ENCODE measurements around the gene RSF1. TPM values are rescaled to one million over a fixed set of nuclear protein-coding genes. Genes with fewer than 3 reads are reported as not detected.

RSF1 gene
- total RNA-seq, 1 donor = 136 TPM

DNA sequence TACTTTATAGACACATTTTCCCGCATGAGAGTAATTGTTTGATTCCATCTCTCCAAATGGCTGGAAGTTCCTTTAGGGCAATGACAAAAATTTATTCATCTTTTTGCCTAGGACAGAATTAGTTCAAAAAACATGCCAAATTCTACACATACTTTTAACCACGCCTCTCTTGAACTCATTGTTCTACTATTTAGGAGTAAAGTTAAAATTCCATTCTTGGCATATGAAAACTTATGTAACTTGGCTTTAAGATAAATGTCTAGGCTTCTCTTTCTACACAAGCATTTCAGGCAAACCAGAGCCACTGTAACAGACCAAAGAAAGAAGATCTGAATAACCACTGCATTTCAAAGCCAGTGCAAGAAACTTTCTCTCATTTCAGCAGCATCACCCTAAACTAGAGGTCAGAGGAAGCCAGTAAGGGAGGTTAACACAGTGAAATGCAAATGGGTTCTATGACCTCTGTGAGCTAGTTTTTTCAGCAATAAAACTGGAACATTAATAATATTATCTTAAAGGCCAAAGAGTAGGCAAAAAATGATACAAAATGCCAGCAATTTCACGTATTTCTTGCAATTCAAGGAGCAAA is 73.0 kb downstream of the RSF1 start:
- Histone ChIP-seq H3K4me3 (ENCODE audit: low read length) (no peak overlapping the region), H3K9me3 (ENCODE audit: low read depth, low read length) (no peaks in the 10 kb centered on the region), H3K4me1 (ENCODE audit: insufficient read depth, low read length) (no peaks in the 10 kb centered on the region), H3K27me3 (ENCODE audit: insufficient read depth, low read length) (no peaks in the 10 kb centered on the region)

DNA sequence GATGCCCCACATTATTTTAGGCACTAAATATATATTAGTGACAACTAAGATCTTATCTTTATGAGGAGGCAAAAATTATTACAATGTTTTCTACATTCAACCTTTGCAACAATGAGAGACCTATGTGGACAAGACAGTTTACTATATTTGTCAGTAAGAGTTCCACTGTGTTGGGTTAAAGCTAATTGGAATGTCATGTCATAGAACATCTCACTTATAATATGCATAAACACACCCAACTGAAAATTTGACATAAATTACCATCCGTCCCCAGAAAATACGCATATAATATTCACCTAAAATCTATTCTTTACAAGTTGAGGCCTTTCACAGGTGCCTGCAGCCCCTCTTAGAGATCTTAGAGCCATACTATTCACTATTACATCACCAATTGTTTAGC is 84.0 kb downstream of the RSF1 start:
- Histone ChIP-seq H3K27me3 (ENCODE audit: insufficient read depth, low read length) (no peaks in the 10 kb centered on the region), H3K4me3 (ENCODE audit: low read length) (no peak overlapping the region), H3K9me3 (ENCODE audit: low read depth, low read length) (no peaks in the 10 kb centered on the region), H3K4me1 (ENCODE audit: insufficient read depth, low read length) (no peaks in the 10 kb centered on the region)

DNA sequence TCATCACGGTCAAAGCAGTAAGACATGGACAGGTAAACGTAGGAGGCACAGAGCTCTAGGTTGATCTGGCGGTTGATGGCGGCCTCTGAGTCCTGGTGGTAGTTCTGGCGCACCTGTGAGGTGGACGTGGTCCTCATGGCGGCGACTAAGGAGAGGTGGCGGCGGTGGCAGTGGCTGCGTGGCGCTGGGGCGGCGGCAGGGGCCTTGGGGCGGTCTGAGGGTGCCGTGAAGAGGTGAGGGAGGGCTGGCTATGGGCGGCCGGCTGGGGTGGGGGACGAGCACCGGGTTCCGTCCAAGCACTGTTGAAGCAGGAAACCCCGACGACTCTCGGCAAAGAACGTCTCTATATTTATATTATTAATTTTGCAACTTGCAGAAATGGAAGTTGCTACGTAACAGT is 85.6 kb downstream of the RSF1 start:
- no peaks in the 10 kb centered on the region for H3K27me3 ChIP-seq (ENCODE audit: insufficient read depth, low read length)
- H3K4me3 ChIP-seq (ENCODE audit: low read length) = no peak overlapping the region
- no peaks in the 10 kb centered on the region for H3K4me1 ChIP-seq (ENCODE audit: insufficient read depth, low read length)
- H3K9me3 ChIP-seq (ENCODE audit: low read depth, low read length) = peaks cover 5% of the 10 kb centered on the region

DNA sequence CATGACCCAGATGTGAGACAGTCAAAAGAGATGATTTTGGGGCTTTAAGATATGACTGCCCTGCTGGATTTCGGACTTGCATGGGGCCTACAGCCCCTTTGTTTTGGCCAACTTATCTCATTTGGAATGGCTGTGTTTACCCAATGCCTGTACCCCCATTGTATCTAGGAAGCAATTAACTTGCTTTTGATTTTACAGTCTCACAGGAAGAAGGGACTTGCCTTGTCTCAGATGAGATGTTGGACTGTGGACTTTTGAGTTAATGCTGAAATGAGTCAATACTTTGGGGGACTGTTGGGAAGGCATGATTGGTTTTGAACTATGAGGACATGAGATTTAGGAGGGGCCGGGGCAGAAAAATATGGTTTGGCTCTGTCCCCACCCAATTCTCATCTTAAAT is 88.4 kb downstream of the RSF1 start:
- Histone ChIP-seq H3K4me3 (ENCODE audit: low read length) (no peak overlapping the region), H3K4me1 (ENCODE audit: insufficient read depth, low read length) (no peaks in the 10 kb centered on the region), H3K9me3 (ENCODE audit: low read depth, low read length) (peaks cover 5% of the 10 kb centered on the region), H3K27me3 (ENCODE audit: insufficient read depth, low read length) (no peaks in the 10 kb centered on the region)

DNA sequence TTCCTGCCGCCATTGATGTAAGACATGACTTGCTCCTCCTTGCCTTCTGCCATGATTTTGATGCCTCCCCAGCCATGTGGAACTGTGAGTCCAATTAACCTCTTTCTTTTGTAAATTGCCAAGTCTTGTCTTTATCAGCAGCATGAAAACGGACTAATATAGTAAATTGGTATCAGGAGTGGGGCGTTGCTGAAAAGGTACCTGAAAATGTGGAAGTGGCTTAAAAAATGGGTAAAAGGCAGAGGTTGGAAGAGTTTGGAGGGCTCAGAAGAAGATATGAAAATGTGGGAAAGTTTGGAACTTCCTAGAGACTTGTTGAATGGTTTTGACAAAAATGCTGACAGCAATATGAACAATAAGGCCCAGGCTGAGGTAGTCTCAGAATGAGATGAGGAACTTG is 89.7 kb downstream of the RSF1 start:
- no peaks in the 10 kb centered on the region for H3K27me3 ChIP-seq (ENCODE audit: insufficient read depth, low read length)

DNA sequence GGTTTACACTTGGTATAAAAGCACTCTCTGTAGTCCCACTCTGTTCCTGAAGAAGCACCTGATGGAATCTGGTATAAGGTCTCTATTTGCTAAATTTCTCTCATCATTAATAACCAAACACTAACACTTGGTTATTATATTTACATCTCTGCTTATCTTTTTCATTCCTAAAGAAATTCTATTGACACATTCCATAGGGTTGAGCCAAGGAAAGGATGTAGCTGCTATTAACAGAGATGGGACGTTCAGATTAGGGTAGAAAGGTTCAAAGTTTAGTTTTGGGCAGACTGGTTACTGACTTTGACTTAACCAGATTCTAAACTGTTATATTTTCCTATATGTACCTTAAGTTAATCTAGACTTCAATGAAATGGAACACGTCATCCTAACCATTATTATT is 91.5 kb downstream of the RSF1 start:
- Histone ChIP-seq H3K4me1 (ENCODE audit: insufficient read depth, low read length) (no peaks in the 10 kb centered on the region), H3K9me3 (ENCODE audit: low read depth, low read length) (peaks cover 5% of the 10 kb centered on the region), H3K4me3 (ENCODE audit: low read length) (no peak overlapping the region), H3K27me3 (ENCODE audit: insufficient read depth, low read length) (no peaks in the 10 kb centered on the region)

More for the DNA sequence above, 89.7 kb downstream of the RSF1 start:
- no peak overlapping the region for H3K4me3 ChIP-seq (ENCODE audit: low read length)
- peaks cover 5% of the 10 kb centered on the region for H3K9me3 ChIP-seq (ENCODE audit: low read depth, low read length)
- no peaks in the 10 kb centered on the region for H3K4me1 ChIP-seq (ENCODE audit: insufficient read depth, low read length)

DNA sequence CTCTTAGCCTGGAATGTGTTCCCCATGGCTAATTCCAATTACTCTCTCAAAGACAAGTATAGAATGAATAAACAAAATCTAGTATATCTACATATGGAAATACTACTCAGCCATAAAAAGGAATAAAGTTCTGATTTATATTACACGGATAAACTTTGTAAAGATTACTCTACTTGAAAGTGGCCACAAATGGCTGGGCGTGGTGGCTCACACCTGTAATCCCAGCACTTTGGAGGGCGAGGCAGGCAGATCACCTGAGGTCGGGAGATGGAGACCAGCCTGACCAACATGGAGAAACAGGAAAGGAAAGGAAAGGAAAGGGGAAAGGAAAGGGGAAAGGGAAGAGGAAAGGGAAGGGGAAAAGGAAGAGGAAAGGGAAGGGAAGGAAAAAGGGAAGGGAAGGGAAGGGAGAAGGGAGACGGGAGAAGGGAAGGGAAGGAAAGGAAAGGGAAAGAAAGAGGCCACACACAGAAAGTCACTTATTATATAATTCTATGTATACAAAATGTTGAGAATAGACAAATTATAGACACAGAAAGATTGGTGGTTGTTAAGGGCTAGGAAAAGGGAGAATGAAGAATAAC is 92.2 kb downstream of the RSF1 start:
- Histone ChIP-seq H3K4me3 (ENCODE audit: low read length) (no peak overlapping the region), H3K4me1 (ENCODE audit: insufficient read depth, low read length) (no peaks in the 10 kb centered on the region), H3K27me3 (ENCODE audit: insufficient read depth, low read length) (no peaks in the 10 kb centered on the region), H3K9me3 (ENCODE audit: low read depth, low read length) (peaks cover 5% of the 10 kb centered on the region)

DNA sequence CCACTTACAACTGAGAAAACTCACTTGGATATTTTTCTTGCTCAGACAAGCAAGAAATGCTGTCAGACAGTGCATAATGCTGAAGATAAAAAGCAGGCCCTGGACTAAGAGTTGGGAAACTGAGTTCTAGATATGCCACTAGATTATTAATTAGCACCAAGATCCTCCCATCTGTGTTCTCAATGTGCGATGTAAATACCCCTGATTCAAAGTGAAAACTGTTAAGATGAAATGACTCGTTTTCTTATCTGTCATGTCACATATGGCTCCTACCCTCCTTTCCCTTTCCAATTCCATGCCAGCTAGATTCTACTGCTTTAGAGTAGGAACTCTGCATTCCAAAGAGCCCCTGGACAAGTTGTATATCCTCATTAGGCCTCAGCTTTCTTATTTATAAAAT is 94.0 kb downstream of the RSF1 start:
- Histone ChIP-seq H3K4me1 (ENCODE audit: insufficient read depth, low read length) (no peaks in the 10 kb centered on the region), H3K4me3 (ENCODE audit: low read length) (no peak overlapping the region), H3K27me3 (ENCODE audit: insufficient read depth, low read length) (no peaks in the 10 kb centered on the region), H3K9me3 (ENCODE audit: low read depth, low read length) (peaks cover 5% of the 10 kb centered on the region)

DNA sequence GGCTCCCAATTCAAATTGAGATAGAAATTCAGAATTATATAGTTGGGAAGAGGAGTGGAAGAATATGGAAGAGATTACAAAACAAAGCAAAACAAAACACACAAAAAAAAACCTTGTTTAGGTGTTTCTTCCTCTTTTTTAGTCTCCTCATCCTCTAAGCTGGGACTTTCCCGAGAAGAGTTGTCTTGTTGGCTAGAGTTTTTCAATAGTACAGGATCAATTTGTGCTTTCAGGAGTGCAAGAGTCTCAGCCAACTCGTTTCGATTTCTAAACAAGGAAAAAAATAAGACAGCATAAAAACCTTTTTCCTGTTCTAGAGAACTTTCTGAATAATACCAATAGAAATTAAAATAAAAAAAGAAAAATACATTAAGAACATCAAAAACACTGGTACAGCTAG is 95.1 kb downstream of the RSF1 start:
- H3K9me3 ChIP-seq (ENCODE audit: low read depth, low read length) = no peaks in the 10 kb centered on the region
- H3K4me3 ChIP-seq (ENCODE audit: low read length) = no peak overlapping the region
- H3K27me3 ChIP-seq (ENCODE audit: insufficient read depth, low read length) = no peaks in the 10 kb centered on the region
- no peaks in the 10 kb centered on the region for H3K4me1 ChIP-seq (ENCODE audit: insufficient read depth, low read length)

DNA sequence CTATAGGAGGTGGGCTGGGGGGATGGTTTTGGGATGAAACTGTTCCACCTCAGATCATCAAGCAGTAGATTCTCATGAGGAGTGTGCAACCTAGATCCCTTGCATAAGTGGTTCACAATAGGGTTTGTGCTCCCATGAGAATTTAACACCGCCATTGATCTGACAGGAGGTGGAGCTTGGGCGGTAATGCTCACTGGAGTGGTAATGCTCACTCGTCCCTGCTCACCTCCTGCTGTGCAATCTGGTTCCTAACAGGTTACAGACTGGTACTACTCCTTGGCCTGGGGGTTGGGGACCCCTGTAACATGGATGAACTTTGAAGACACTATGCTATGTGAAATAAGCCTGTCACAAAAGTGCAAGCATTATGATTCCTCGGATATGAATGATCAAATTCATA is 95.9 kb downstream of the RSF1 start:
- no peaks in the 10 kb centered on the region for H3K9me3 ChIP-seq (ENCODE audit: low read depth, low read length)
- no peaks in the 10 kb centered on the region for H3K27me3 ChIP-seq (ENCODE audit: insufficient read depth, low read length)
- no peak overlapping the region for H3K4me3 ChIP-seq (ENCODE audit: low read length)
- H3K4me1 ChIP-seq (ENCODE audit: insufficient read depth, low read length) = no peaks in the 10 kb centered on the region

DNA sequence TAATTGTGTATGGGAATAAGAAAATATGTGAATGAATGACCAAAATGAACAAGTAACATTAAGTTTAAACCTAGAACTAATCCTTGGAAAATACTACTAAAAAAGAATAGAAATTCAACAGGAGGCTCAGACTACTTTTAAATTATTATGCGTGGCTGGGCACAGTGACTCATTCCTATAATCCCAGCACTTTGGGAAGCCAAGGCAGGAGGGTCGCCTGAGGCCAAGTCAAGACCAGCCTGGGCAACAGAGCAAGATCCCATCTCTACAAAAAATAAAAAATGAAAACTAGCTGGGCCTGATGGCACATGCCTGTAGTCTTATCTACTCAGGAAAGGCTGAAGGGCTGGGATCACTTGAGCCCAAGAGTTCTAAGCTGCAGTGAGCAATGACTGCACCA is 97.5 kb downstream of the RSF1 start:
- H3K27me3 ChIP-seq (ENCODE audit: insufficient read depth, low read length) = no peaks in the 10 kb centered on the region
- no peaks in the 10 kb centered on the region for H3K4me1 ChIP-seq (ENCODE audit: insufficient read depth, low read length)
- no peak overlapping the region for H3K4me3 ChIP-seq (ENCODE audit: low read length)
- H3K9me3 ChIP-seq (ENCODE audit: low read depth, low read length) = no peaks in the 10 kb centered on the region

DNA sequence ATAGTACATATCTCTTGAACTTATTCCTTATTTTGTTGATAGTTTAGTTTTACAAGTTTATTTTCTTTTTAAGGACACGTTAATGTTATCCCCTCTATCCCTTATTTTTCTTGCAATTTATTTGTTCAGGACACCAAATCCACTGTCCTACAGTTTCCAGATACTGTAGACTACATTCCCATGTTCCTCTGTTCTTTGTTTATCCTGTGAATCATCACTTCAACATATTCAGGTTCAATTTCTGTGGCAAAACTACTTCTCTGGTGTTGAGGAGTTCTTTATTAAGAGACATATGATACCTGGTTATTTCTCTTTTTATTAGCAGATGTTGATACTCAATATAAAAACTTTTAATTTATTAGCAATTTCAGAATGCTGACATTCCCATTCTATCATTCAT is 110.2 kb downstream of the RSF1 start:
- no peaks in the 10 kb centered on the region for H3K4me1 ChIP-seq (ENCODE audit: insufficient read depth, low read length)
- H3K4me3 ChIP-seq (ENCODE audit: low read length) = no peak overlapping the region
- no peaks in the 10 kb centered on the region for H3K9me3 ChIP-seq (ENCODE audit: low read depth, low read length)
- no peaks in the 10 kb centered on the region for H3K27me3 ChIP-seq (ENCODE audit: insufficient read depth, low read length)

DNA sequence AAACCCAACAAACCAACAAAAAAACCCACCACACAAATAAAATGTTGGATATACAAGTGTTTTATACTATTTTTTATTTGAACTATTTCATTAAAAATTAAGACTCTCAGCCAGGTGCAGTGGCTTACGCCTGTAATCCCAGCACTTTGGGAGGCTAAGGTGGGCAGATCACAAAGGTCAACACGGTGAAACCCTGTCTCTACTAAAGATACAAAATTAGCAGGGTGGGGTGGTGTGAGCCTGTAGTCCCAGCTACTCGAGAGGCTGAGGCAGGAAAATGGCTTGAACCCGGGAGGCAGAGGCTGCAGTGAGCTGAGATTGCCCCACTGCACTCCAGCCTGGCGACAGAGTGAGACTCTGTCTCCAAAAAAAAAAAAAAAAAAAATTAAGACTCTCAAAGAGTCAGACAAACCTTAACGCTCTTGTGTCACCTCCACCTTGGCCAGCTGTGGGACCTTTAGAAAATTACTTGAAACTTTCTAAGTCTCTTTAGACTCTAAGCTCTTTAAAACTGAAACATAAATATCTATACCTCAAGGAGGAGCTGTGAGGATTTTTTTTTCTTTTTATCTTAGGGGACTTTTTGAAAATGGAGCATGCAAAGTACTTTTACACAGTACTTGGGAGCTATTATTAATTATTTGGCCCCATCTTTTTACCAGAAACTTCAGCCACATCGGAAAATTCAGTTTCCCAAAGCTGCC is 114.5 kb downstream of the RSF1 start:
- no peaks in the 10 kb centered on the region for H3K27me3 ChIP-seq (ENCODE audit: insufficient read depth, low read length)
- H3K4me1 ChIP-seq (ENCODE audit: insufficient read depth, low read length) = no peaks in the 10 kb centered on the region
- H3K9me3 ChIP-seq (ENCODE audit: low read depth, low read length) = no peaks in the 10 kb centered on the region
- no peak overlapping the region for H3K4me3 ChIP-seq (ENCODE audit: low read length)

DNA sequence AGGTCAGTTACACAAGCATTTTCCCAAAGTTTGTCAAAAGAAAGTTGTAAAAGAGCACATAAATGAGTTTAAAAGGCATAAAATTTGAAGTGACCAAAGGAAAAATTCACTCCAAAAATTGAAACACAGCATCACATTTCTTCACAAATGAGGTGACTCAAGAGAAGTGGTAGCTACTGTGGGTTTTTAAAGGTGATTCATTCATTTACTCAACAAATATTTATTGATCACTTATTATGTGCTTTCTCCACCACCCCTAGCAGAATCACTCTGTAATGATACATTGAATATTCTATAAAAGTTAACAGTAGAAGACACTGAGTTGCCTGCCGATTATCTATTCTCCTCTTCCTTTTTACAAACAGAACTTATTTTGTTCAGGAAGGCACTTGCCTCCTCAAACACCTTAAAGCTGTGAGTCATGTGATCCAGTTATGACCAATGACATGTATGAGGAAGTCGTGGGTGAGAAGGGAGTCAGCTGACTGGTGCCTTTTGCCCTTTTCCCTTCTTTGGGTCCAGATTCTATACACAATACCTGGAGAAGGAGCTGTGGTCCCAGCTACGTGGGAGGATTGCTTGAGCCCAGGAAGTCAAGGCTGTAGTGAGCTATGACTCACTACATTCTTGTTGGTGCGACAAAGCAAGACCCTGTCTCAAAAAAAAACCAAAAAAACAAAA is 115.2 kb downstream of the RSF1 start:
- H3K9me3 ChIP-seq (ENCODE audit: low read depth, low read length) = no peaks in the 10 kb centered on the region
- no peaks in the 10 kb centered on the region for H3K4me1 ChIP-seq (ENCODE audit: insufficient read depth, low read length)
- H3K4me3 ChIP-seq (ENCODE audit: low read length) = no peak overlapping the region
- no peaks in the 10 kb centered on the region for H3K27me3 ChIP-seq (ENCODE audit: insufficient read depth, low read length)

DNA sequence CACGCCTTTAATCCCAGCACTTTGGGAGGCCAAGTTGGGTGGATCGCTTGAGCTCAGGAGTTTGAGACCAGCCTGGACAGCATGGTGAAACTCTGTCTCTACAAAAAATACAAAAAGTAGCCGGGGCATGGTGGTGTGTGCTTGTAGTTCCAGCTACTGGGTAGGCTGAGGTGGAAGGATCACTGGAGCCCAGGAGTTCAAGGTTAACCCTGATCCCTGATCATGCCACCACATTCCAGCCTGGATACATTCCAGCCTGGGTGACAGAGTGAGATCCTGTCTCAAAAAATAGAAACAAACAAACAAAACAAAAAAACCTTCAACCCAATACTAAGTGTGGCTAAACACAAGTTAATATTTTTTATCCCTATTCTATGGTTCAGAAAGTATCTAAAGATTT is 116.5 kb downstream of the RSF1 start:
- Histone ChIP-seq H3K27me3 (ENCODE audit: insufficient read depth, low read length) (no peaks in the 10 kb centered on the region), H3K4me1 (ENCODE audit: insufficient read depth, low read length) (no peaks in the 10 kb centered on the region), H3K4me3 (ENCODE audit: low read length) (no peak overlapping the region), H3K9me3 (ENCODE audit: low read depth, low read length) (no peaks in the 10 kb centered on the region)

Measured in mononuclear cell (primary cell).